SK-N-MC (cell line): ENCODE measurements around the gene APP.
A peak's percentile ranks its signal among the peaks of the same experiment; 100 is the strongest.

ENCODE experiments used
- DNase-seq: peaks from one replicate; pipeline ENCODE4 v3.0.0-alpha.2; 2011; ENCODE audit warnings: low read depth, low spot score
- H3K27ac ChIP-seq: fragments of 200-600 bp; sonication (generic); 2 replicates; pipeline ENCODE4 v1.5.1; 2016; ENCODE audit warnings: mixed run types
- H3K36me3 ChIP-seq: fragments of 200-600 bp; sonication (generic); 2 replicates; pipeline ENCODE4 v1.6.1; 2017; ENCODE audit warnings: antibody characterized with exemption, low read length, mixed read lengths; ENCODE audit not compliant: insufficient read depth
- H3K4me3 ChIP-seq: fragments of 200-600 bp; sonication (generic); 2 replicates; pipeline ENCODE4 v1.5.1; 2016
- H3K9ac ChIP-seq: fragments of 200-600 bp; sonication (generic); 2 replicates; pipeline ENCODE4 v1.8.0; 2017; ENCODE audit warnings: mixed run types, mixed read lengths; ENCODE audit not compliant: insufficient read length
- H3K9me3 ChIP-seq: fragments of 200-600 bp; sonication (generic); 2 replicates; pipeline ENCODE4 v1.6.1; 2017; ENCODE audit warnings: low read depth, mild to moderate bottlenecking, antibody characterized with exemption, low read length, moderate library complexity, mixed read lengths
- EZH2 ChIP-seq: fragments of 200-600 bp; sonication (generic); IDR thresholded peaks from one replicate; pipeline ENCODE4 v1.6.1; 2017; ENCODE audit warnings: antibody characterized with exemption
- FOXP2 ChIP-seq: optimal IDR thresholded peaks from 2 replicates; pipeline ENCODE3; 2011; ENCODE audit warnings: mild to moderate bottlenecking, moderate library complexity; ENCODE audit not compliant: insufficient read depth; ENCODE audit errors: extremely low read length, control extremely low read depth
- POLR2AphosphoS5 ChIP-seq: IDR thresholded peaks from 2 replicates; pipeline ENCODE4 v1.6.1; 2012; ENCODE audit warnings: mild to moderate bottlenecking, low read depth, low read length, borderline replicate concordance

APP gene

DNA sequence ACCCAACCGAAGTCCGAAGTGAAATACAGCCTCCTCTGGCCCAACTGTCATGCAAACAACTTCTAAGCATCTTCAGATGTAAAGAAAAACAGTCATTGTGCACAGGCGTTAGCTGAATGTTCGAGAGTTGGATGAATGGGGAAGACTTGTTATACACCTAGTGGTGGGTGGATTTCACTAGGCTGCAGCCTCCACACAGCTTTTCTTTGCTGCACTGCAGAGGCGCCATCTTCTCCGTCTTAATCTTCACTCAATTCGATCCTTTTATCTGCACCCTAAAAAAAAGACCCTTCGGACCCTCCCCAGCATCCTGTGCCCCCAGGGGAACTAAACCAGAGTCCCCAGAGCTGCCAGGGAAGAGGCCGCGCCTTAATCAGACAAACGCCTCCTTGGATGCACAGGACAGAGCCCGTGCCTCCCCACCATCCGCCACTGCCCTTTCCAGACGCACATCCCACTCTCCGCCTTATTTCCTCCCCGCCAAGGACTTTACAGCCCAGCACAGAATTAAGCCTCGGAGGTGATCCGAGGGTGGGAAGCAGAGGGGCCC is 1.4 kb downstream of the APP start:
- H3K27ac ChIP-seq, result peak overlapping the region; percentile 78
- TF ChIP-seq FOXP2, result no peak
- no peak for TF ChIP-seq POLR2AphosphoS5
- no peak for TF ChIP-seq EZH2
- peak overlapping the region; percentile 95 for H3K9ac ChIP-seq
- DNase-seq, result peak; percentile 40
- no peaks in the 10 kb centered on the region for H3K9me3 ChIP-seq
- H3K36me3 ChIP-seq, result peaks cover 16% of the 10 kb centered on the region; the same call in 1 of the 2 replicates
- H3K4me3 ChIP-seq, result peak overlapping the region; percentile 98

DNA sequence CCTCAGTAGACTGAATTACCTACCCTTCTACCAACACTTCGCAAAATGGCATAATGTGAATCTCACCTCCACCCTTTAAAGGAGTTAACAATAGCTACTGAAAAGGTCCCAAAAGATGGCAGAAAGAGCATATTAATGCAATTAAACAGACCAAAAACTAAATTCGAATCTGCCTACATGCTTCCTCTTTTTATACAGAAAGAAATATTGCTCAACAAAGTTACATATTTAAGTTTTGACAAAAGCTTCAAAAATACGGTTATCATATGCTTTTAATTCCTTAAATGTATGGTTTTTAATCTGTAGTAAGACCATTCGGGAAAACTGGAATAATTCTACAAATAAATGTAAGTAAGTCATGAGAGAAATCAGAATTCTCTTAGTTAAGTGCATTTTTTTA is 2.2 kb downstream of the APP start:
- peak overlapping the region; percentile 98 for H3K4me3 ChIP-seq

DNA sequence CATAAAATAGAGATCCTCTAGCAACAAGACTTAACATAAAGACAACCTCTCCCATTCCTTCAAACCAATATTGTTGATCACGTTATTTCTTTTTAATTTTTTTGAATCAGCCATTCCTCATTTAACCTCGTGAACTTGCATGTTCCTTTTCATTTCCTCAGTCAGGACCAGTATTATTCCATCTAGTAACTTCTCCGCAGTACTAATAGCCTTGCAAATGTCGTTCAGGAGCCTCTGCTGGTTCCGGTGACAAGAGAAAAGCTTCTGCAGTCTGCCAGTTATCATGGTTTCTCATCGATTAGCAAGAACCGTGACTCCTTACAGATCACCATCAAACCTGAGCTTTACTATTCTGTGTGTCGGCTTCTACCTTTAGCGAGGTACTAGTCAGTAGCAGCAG is 3.0 kb downstream of the APP start:
- H3K9ac ChIP-seq, result no peak overlapping the region
- H3K36me3 ChIP-seq, result peaks cover 16% of the 10 kb centered on the region; the same call in 1 of the 2 replicates
- peak overlapping the region; percentile 25 for H3K4me3 ChIP-seq
- H3K9me3 ChIP-seq, result no peaks in the 10 kb centered on the region
- no peak for DNase-seq
- TF ChIP-seq FOXP2 (no peak), POLR2AphosphoS5 (no peak), EZH2 (no peak)
- H3K27ac ChIP-seq, result no peak overlapping the region

More for the DNA sequence above, 2.2 kb downstream of the APP start:
- DNase-seq, result no peak
- Histone ChIP-seq H3K36me3 (peaks cover 16% of the 10 kb centered on the region; the same call in 1 of the 2 replicates), H3K9ac (peak overlapping the region; percentile 95), H3K9me3 (no peaks in the 10 kb centered on the region), H3K27ac (no peak overlapping the region)
- TF ChIP-seq POLR2AphosphoS5 (no peak), EZH2 (no peak)

DNA sequence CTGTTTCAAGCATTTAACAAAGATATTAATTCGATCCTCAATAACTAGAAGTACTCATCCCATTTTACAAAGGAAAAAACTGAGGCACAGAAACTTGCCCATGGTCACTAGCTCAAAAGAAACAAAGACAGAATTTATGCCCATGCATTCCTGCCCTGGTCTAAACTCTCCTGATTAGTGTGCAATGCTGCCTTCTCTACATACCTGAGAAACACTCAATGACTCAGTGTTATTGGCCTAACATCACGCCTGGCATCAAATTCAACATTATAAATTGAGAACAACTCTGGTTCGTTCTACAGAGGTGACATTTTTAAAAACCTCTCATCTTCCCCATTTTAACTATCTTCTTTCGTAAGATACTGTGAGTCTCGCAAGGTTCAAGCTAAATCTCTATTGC is 5.2 kb downstream of the APP start:
- no peak overlapping the region for H3K4me3 ChIP-seq
- no peak overlapping the region for H3K27ac ChIP-seq
- TF ChIP-seq FOXP2 (no peak), POLR2AphosphoS5 (no peak), EZH2 (no peak)
- H3K9me3 ChIP-seq, result no peaks in the 10 kb centered on the region
- H3K9ac ChIP-seq, result no peak overlapping the region
- H3K36me3 ChIP-seq, result peaks cover 28% of the 10 kb centered on the region
- DNase-seq, result no peak

DNA sequence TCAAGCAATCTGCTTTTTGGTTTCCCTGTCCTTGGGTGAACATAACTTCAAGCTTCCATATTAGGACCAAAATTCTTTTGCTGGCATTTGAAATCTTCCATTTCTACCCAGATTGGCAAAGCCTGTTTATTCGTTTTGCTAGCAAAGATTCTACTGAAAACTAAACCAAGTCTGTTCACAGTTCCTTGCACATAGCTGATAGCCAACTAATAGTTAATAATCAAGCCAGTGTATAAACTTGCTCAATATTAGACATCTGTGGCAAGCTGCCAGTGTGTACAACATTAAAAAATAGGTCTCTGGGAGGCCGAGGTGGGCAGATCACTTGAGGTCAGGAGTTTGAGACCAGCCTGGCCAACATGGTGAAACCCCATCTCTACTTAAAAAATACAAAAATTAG is 6.3 kb downstream of the APP start:
- DNase-seq, result no peak
- H3K9me3 ChIP-seq, result no peaks in the 10 kb centered on the region
- peaks cover 28% of the 10 kb centered on the region for H3K36me3 ChIP-seq
- H3K4me3 ChIP-seq, result no peak overlapping the region
- no peak overlapping the region for H3K9ac ChIP-seq
- no peak for TF ChIP-seq EZH2
- TF ChIP-seq POLR2AphosphoS5, result no peak
- H3K27ac ChIP-seq, result no peak overlapping the region

DNA sequence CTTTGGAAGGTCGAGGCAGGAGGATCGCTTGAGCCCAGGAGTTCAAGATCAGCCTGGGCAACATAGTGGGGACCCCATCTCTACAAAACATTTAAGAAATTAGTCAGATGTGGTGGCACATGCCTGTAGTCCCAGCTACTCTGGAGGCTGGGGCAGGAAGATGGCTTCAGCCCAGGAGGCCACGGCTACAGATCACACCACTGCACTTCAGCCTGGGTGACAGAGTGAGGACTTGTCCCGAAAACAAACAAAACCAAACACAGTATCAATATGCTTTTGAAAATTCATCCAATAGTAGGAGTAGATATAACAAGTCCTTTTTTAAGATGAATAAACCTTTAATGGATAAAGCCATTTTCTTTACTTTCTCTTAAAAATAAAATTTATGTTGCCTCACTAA is 8.5 kb downstream of the APP start:
- Histone ChIP-seq H3K9me3 (no peaks in the 10 kb centered on the region), H3K4me3 (no peak overlapping the region), H3K36me3 (peaks cover 27% of the 10 kb centered on the region), H3K9ac (no peak overlapping the region), H3K27ac (no peak overlapping the region)
- TF ChIP-seq FOXP2, result no peak
- no peak for TF ChIP-seq POLR2AphosphoS5
- TF ChIP-seq EZH2, result no peak
- no peak for DNase-seq

DNA sequence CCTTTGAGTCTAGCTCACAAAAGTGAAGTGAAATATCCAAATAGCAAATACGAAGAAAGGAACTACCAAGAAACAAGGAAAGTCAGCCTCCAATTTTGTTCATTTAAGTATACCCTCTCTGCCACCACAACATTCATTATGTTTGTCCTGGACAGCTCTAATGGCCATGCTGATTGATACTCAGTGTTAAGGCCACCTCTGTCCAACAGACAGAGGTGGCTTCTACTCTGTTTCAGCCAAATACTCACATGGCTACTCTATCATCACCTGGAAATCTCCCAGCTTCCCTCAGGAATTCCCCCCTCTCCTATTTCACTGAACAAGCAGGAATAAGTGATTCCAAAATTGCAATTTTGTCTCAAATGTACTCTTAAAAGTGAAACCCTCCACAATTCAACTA is 10.7 kb downstream of the APP start:
- Histone ChIP-seq H3K9me3 (no peaks in the 10 kb centered on the region), H3K9ac (no peak overlapping the region), H3K4me3 (no peak overlapping the region), H3K36me3 (peaks cover 32% of the 10 kb centered on the region), H3K27ac (no peak overlapping the region)
- DNase-seq, result no peak
- no peak for TF ChIP-seq FOXP2
- no peak for TF ChIP-seq EZH2
- TF ChIP-seq POLR2AphosphoS5, result no peak

DNA sequence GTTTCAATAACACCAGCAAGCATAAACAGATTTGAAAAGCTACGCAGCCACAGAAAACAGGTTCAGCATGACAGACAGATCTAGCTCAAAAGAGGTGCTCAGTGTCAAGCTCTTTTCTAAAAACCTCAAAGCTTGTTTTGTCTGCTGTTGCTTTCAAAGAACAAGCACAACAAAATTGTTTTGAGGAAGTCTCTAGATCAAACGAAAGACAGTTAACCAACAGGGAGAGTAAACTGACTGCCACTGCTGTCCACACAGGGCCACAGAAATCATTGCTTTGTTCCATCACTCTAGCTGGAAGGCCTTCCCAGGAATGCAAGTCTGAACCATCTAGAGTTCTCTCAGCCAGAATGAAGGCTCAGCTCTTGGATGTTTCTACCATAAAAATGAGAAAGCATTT is 12.8 kb downstream of the APP start:
- DNase-seq, result no peak
- H3K9ac ChIP-seq, result no peak overlapping the region
- H3K4me3 ChIP-seq, result no peak overlapping the region
- no peak for TF ChIP-seq EZH2
- TF ChIP-seq FOXP2, result no peak
- 0 out of 2 replicates have a peak overlapping the region, but pooled peaks have one; percentile 21 for H3K27ac ChIP-seq
- H3K9me3 ChIP-seq, result no peaks in the 10 kb centered on the region
- peaks cover 44% of the 10 kb centered on the region for H3K36me3 ChIP-seq

DNA sequence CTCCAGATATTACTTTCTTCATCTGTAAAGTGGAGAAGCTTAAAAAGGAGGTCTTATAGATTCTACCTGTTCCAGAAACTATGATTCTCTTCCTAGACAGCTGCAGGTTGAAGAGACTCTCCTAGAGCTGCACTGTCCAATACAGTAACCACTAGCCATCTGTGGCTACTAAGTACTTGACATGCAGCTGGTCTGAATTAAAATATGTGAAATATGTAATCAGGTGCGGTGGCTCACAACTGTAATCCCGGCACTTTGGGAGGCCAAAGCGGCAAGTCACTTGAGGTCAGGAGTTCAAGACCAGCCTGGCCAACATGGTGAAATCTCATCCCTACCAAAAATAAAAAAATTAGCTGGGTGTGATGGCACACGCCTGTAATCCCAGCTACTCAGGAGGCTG is 15.8 kb downstream of the APP start:
- no peak for TF ChIP-seq POLR2AphosphoS5
- TF ChIP-seq EZH2, result no peak
- TF ChIP-seq FOXP2, result no peak
- Histone ChIP-seq H3K4me3 (no peak overlapping the region), H3K27ac (no peak overlapping the region), H3K36me3 (peaks cover 37% of the 10 kb centered on the region), H3K9ac (no peak overlapping the region), H3K9me3 (no peaks in the 10 kb centered on the region)
- no peak for DNase-seq
